Omental fat pad (tissue), 4 donors: ENCODE measurements around the gene CHCHD3. TPM values are rescaled to one million over a fixed set of nuclear protein-coding genes. Genes with fewer than 3 reads are reported as not detected.

ENCODE experiments used
- ATAC-seq: fragments of 150-250 bp; one replicate; pipeline ENCODE4 v1.9.1; 2016; ENCODE audit warnings: mild to moderate bottlenecking, moderate library complexity; ENCODE audit not compliant: low FRiP score
- DNase-seq: peaks from one replicate; pipeline ENCODE4 v3.0.0-alpha.2; 2019; ENCODE audit warnings: low spot score
- total RNA-seq, 4 donors: library from RNA; depleted of rRNA; stranded (reverse); fragments of >200 nt; gene quantifications; one replicate each; pipeline ENCODE4 v1.1.0, GENCODE V29; 2016
- TF ChIP-seq, protein P1 (sequence below), 3 donors: fragments of 450-650 bp; IDR thresholded peaks; one replicate each; pipeline ENCODE4 v1.5.1; 2016 to 2017; ENCODE audit warnings: antibody characterized with exemption in 3 of 3, mild to moderate bottlenecking in 3 of 3, moderate library complexity in 2 of 3

The CHCHD3 gene
- total RNA-seq, 4 donors from 2014 or later = 53.0 to 63.1 (median 56.5) TPM

DNA sequence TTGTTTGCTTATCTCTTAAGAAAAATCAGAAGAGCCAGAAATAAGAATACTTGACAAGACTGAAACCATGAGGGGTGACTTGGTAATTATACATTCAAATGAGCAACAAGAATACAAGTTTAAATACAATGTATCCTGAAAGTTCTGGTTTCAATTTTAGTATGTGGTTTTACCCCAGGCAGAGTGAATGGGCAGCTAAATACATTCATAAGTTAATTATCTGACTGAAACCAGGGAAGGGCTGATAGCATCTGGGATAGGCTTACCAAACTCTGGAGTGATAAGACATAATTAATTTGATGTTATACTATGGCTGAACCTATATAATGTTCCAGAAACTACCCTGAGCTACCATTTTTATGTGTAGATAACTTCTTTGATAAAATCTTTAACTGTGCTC, 253.4 kb downstream of the CHCHD3 start:
- TF ChIP-seq, protein P1, sequence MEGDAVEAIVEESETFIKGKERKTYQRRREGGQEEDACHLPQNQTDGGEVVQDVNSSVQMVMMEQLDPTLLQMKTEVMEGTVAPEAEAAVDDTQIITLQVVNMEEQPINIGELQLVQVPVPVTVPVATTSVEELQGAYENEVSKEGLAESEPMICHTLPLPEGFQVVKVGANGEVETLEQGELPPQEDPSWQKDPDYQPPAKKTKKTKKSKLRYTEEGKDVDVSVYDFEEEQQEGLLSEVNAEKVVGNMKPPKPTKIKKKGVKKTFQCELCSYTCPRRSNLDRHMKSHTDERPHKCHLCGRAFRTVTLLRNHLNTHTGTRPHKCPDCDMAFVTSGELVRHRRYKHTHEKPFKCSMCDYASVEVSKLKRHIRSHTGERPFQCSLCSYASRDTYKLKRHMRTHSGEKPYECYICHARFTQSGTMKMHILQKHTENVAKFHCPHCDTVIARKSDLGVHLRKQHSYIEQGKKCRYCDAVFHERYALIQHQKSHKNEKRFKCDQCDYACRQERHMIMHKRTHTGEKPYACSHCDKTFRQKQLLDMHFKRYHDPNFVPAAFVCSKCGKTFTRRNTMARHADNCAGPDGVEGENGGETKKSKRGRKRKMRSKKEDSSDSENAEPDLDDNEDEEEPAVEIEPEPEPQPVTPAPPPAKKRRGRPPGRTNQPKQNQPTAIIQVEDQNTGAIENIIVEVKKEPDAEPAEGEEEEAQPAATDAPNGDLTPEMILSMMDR (IDR thresholded peaks at IDR 0.05) = no peak
- ATAC-seq = no peak
- DNase-seq = no peak

DNA sequence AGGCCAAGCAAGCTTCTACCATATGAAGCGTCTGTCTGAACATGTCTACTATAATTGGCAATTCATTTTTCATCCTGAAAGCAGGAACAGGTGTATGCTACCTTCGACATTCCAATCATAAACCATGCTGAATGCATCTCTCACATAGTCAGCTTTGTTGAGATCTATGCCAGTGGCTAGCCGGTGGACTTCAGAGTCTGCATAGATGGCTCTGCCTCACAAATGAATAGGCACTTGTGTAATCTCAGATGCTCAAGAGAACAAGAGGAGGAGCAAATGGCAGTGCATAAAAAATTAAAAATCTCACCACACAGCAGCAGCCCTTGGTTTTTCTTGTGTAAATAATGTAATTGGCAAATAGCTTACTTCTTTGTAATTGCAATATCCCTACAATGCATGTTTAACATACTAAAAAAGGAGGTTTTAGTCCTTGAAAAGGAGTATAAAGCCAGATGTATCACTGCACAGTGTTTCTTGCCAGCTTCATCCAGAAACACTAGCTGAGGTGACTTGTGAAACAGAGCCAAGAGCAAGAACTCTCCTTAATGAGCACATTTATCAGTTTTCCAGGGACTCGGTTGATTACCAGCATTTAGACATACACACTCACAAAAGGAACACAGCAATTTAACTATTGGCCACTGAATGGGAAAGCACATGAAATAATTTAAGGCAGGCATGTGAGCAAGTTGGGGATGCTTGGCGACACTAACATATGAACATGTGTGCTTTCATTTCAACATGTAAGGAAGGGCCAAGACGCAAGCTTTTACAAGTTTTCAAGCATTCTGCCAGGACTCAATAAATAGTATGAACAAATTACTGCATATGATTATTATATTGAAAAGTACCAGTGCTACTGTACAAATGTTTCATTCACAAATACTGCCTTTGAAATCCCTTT, 255.7 kb downstream of the CHCHD3 start:
- DNase-seq (no peak), ATAC-seq (no peak)
- TF ChIP-seq, protein P1 (IDR thresholded peaks at IDR 0.05) = no peak

DNA sequence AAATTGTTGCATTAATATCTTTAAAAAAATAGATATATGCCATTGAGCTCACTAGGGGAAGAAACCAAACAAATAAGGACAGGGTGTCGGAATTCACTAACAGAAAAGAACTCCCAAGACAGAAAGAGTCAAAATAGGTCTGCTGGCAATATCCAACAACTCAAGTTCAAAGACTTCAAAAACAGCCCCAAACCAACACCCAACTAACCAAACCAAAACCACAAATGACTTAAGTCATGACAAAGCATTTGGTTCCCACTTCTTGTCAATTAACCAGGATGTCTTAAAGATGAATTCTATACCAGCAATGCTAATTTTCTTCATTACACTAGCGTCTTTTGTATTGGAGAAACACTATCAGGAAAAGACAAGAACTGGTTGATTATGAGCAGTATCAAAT, 256.7 kb downstream of the CHCHD3 start:
- ATAC-seq = no peak
- TF ChIP-seq, protein P1 (IDR thresholded peaks at IDR 0.05) = no peak
- DNase-seq = no peak

DNA sequence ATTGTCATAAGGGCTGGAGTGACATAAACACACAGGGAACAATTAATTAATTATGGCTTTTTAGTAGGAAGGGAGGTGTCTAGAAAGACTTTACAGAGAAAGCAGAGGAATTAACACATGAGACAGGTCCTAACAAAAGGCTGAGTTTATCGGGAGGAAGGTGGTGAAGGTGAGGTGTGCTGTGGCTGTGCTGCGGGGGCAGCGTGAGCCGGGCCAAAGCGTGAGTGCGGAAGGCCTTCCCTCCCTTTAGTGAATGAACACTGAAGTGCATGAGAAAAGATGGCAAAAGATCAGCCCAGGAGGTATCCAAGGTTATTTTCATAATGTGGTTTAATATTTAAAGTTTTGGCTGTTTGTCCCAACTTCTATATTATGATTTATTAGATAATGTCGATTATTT, 262.2 kb downstream of the CHCHD3 start:
- TF ChIP-seq, protein P1 (IDR thresholded peaks at IDR 0.05) = no peak
- no peak for DNase-seq

DNA sequence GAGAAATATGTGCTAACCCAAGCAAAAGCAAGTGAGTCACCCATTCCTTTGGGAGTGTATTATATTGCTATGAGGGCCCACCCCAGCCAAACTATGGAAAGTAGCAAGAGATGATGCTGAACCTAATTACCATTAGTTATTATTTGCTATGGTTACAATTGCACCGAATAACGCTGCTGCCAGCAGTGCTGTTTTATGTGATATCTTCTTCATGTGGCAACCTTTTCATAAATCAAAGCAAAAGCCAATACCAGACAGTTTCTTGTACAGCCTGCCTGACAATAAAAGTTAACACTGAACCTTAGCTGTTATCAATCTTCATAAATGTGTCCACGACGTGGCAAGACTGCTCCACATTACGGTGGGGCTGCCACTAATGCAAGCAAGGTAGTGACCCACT, 263.9 kb downstream of the CHCHD3 start:
- TF ChIP-seq, protein P1 (IDR thresholded peaks at IDR 0.05) = no peak
- ATAC-seq (no peak), DNase-seq (no peak)

More for the DNA sequence above, 262.2 kb downstream of the CHCHD3 start:
- ATAC-seq = no peak

DNA sequence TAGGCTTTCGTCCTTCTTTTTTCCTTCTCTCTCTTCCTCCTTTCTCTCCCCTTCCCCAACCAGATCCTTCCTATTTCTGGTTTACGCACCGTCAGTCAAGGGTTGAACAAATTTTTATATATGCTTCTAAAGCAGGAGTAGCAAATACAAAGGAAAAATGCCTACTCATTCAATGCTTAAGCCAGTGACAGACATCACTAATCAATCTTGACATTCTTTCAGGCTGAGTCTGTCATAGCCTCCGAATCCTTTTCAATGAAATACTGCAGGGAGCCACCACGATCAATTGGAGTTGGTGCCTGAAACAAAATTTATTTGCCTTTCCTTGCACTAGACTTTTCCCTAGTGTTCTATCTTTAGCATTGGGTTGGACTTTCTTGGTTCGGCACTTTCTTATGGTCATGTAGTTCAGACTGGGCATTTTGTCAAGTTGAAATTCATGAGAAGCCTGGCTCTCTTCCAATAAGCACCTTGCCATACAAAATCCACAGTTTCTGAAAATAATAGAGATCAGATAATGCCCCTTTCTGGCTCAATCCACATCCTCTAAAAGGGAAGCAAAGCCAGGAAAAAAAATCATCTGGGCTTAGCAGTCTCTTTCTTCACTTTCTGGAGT, 266.1 kb downstream of the CHCHD3 start:
- ATAC-seq (no peak), DNase-seq (no peak)
- TF ChIP-seq, protein P1 (IDR thresholded peaks at IDR 0.05) = no peak
